Effector memory CD4-positive, alpha-beta T cell (primary cell): ENCODE data around the gene CD300E.

Experiments used
- DNase-seq, 3 donors: peaks; one replicate each; pipeline ENCODE4 v3.0.0-alpha.2; 2020
- H3K27ac ChIP-seq: 2 replicates; pipeline ENCODE4 v1.7.0; 2013; ENCODE audit warnings: mild to moderate bottlenecking, low read length, moderate library complexity; ENCODE audit not compliant: insufficient read depth, poor library complexity, severe bottlenecking
- H3K27me3 ChIP-seq: replicated peaks from 2 replicates; pipeline ENCODE4 v1.7.0; 2013; ENCODE audit warnings: mild to moderate bottlenecking, low read length; ENCODE audit not compliant: insufficient read depth, control insufficient read depth, poor library complexity, severe bottlenecking
- H3K36me3 ChIP-seq: 2 replicates; pipeline ENCODE4 v1.7.0; 2013; ENCODE audit warnings: mild to moderate bottlenecking, low read length, moderate library complexity; ENCODE audit not compliant: control insufficient read depth, insufficient read depth
- H3K4me1 ChIP-seq: 2 replicates; pipeline ENCODE4 v1.7.0; 2013; ENCODE audit warnings: low read length, mild to moderate bottlenecking; ENCODE audit not compliant: control insufficient read depth, insufficient read depth, poor library complexity, severe bottlenecking
- H3K4me3 ChIP-seq: 2 replicates; pipeline ENCODE4 v1.7.0; 2013; ENCODE audit warnings: low read length, low read depth, mild to moderate bottlenecking; ENCODE audit not compliant: insufficient read depth, poor library complexity, severe bottlenecking
- H3K9me3 ChIP-seq: 2 replicates; pipeline ENCODE4 v1.7.0; 2013; ENCODE audit warnings: mild to moderate bottlenecking, low read length, moderate library complexity; ENCODE audit not compliant: control insufficient read depth

The CD300E gene

DNA sequence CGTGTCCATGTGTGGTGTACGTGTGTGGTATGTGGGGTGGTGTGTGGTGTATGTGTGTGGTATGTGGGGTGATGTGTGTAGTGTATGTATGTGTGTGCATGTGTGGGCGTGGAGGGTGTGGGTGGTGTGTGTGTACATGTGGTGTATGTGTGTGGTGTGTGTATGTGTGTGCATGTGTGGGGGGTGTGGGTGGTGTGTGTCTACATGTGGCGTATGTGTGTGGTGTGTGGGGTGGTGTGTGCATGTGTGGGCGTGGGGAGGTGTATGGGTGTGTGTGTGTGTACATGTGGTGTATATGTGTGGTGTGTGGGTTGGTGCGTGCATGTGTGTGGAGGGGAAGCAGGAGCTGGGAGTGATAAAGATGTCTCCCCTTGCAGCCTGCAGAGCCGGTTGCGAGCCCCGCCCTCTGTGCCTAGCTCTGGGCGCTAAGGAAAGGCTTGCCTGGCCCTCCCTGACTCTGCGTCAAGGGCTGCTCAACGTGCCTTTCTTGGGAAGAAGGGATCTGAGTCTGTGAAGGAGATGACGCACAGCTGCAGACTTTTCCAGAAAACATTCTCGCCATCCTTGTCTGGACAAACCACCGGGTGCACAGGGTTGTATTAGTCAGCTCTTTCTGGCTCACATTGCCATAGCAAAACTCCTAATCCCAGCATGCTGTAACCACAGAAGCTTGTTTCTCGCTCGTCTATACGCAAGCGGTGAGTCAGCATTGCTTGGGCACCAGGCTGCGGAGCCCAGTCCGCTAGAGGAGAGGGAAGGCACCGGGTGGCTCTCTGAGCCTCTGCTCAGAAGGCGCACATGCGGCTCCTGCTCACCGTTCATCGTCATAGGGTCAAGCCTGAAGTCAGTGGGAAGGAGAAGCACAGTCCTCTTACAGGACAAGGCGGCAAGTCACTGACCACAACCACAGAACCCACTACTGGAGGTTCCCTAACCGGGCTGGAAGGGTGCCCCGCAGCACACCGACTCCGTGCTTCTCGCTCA, 54.2 kb downstream of the CD300E start:
- H3K27ac ChIP-seq, result no peak overlapping the region
- H3K4me1 ChIP-seq, result no peaks in the 10 kb centered on the region
- no peak for DNase-seq
- H3K9me3 ChIP-seq, result no peaks in the 10 kb centered on the region
- H3K36me3 ChIP-seq, result no peaks in the 10 kb centered on the region
- no peaks in the 10 kb centered on the region for H3K27me3 ChIP-seq
- H3K4me3 ChIP-seq, result no peak overlapping the region

DNA sequence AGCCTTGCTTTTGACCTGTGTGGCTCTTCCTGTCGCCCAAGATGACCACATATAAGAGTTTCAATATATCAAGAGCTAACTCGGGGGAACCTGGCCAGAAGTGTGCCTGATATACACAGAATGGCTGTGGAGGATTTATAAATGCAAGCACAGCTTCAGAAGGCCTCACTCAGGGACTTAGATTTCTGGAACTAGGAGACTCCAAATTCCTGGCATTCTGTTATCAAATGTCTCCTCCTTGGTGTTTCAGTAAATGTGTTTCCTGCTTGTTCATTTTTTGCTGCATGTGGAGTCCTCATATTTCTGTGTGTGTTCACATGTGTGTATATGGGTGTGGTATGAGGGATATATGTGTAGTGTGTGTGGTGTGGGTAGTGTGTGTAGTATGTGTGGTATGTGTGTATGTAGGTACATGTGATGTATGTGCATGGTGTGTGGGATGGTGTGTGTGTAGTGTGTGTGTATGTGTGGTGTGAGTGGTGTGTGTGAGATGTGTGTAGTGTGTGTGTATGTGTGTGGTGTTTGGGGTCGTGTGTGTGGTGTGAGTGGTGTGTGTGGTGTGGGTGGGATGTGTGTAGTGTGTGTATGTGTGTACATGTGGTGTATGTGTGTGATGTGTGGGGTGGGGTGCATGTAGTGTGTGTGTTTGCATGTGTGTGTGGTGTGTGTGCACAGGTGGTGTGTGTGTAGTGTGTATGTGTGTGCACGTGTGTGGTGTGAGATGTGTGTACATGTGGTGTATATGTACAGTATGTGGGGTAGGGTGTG, 55.2 kb downstream of the CD300E start:
- H3K9me3 ChIP-seq, result no peaks in the 10 kb centered on the region
- H3K27ac ChIP-seq, result no peak overlapping the region
- H3K36me3 ChIP-seq, result no peaks in the 10 kb centered on the region
- no peak overlapping the region for H3K4me3 ChIP-seq
- H3K4me1 ChIP-seq, result no peaks in the 10 kb centered on the region
- peaks cover 4% of the 10 kb centered on the region for H3K27me3 ChIP-seq
- no peak for DNase-seq

DNA sequence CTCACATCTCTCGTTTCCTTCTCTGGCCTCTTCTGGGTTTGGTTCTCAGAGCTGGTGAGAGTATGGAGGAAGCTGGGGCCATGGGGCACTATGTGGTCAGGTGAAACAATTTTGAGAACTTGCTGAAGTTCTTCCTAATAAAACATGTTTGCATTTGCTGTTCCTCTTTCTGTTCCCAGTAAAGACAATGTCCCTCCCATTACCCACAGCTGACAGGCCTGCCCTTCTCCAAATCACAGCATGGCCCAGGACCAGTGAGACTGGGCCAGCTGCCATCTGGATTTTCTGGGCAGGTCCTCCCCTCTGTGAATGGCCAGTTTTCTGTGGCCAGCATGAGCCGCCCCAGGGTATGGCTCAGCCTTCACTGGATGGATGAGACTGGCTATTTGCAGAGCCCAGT, 56.1 kb downstream of the CD300E start, which contains the start of gene CD300H:
TSS of gene CD300H (minus strand) at position 113 of the 400 bp plus-strand sequence.
- DNase-seq, result no peak
- Histone ChIP-seq H3K9me3 (no peaks in the 10 kb centered on the region), H3K27ac (no peak within 1 kb of the TSS), H3K4me3 (no peak within 1 kb of the TSS), H3K27me3 (peaks cover 4% of the 10 kb centered on the region), H3K4me1 (no peaks in the 10 kb centered on the region), H3K36me3 (no peaks in the 10 kb centered on the region)

DNA sequence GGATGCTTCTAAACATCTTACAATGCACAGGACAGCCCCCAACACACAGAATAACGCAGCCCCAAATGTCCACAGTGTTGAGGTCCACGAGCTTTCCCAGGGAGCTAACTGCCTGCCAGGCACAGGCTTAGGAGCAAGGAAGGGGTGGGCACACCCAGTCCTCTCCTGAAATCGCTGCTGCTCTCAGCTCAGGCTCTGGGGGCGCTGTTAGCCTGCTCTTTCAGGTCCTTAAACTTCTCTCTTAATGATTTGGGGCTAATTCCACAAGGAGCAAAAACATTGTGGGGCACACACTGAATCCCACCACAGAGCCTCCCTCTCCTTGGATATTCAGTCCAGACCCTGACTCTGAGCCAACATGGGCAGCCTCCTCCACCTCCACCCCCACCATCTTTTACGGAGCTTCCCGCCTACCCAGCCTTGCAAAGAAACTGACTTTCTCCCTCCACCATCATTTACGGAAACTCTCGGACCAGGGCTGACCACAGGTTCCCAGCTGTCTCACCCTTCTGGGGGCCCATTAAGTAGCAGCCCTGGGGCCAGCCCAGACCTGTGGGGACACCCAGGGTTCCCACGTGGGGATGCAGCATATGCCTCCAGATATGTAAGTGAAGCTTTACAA, 57.3 kb downstream of the CD300E start:
- H3K9me3 ChIP-seq, result no peaks in the 10 kb centered on the region
- H3K27ac ChIP-seq, result no peak overlapping the region
- no peak overlapping the region for H3K4me3 ChIP-seq
- peaks cover 4% of the 10 kb centered on the region for H3K27me3 ChIP-seq
- no peaks in the 10 kb centered on the region for H3K36me3 ChIP-seq
- DNase-seq, result no peak
- H3K4me1 ChIP-seq, result no peaks in the 10 kb centered on the region

DNA sequence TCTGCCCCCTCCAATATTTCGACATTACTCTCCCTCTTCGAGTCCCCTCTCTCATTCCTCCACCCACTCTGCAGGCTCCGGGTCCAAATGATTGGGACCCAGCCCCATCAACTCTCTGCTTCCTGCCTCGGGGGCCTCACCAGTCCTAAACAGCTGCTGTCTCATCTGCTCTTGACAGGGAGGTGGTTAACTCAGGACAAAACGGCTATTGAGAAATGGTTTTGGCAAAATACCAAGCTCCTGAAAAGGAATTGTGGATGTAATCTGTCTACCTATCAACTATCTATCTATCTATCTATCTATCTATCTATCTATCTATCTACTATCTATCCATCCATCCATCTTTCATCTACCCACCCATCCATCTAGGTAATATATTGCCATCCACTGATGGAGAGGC, 58.4 kb downstream of the CD300E start:
- Histone ChIP-seq H3K4me1 (no peaks in the 10 kb centered on the region), H3K9me3 (no peaks in the 10 kb centered on the region), H3K27me3 (peaks cover 4% of the 10 kb centered on the region)

DNA sequence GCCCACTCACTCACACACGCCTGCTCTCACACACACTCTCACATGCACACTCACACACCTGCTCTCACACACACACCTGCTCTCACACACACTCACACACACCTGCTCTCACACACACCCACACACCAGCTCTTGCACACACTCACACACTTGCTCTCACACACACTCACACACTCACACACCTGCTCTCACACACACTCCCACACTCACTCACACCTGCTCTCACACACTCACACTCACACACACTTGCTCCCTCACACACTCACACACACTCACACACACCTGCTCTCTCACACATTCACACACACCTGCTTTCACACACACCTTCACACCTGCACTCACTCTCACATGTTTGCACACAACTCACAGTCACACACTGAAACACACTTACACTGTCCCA, 60.2 kb downstream of the CD300E start:
- Histone ChIP-seq H3K4me1 (no peaks in the 10 kb centered on the region), H3K4me3 (no peak overlapping the region), H3K27ac (no peak overlapping the region), H3K36me3 (no peaks in the 10 kb centered on the region), H3K27me3 (peaks cover 4% of the 10 kb centered on the region), H3K9me3 (no peaks in the 10 kb centered on the region)
- DNase-seq, result no peak

More for the DNA sequence above, 58.4 kb downstream of the CD300E start:
- no peak overlapping the region for H3K4me3 ChIP-seq
- no peak for DNase-seq
- no peak overlapping the region for H3K27ac ChIP-seq
- no peaks in the 10 kb centered on the region for H3K36me3 ChIP-seq

DNA sequence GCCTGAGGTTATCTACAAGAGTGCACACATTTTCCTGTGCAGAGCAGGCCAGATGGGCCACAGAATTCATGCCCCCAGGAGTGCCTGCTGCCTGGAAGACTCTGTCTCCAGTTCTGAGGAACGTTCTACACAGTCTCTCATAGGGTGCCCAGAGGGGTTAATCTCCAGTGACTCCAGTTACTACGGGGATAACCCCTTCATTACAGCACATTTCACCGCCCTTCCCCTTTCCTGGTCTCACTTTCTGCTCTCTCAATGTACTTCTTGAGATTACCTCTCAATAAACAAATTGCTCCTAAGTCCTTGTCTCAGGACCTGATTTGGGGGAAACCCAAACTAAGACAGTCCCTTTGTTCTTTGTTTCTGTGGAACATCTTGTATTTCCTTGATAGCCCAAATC, 62.0 kb downstream of the CD300E start:
- no peak overlapping the region for H3K4me3 ChIP-seq
- no peak overlapping the region for H3K27ac ChIP-seq
- no peaks in the 10 kb centered on the region for H3K4me1 ChIP-seq
- H3K9me3 ChIP-seq, result no peaks in the 10 kb centered on the region
- H3K36me3 ChIP-seq, result no peaks in the 10 kb centered on the region
- H3K27me3 ChIP-seq, result peaks cover 4% of the 10 kb centered on the region
- DNase-seq, result no peak
